GM10266 (cell line): Measurements from ENCODE around the gene PPP1R12A.
A peak's percentile ranks its signal among the peaks of the same experiment; 100 is the strongest.

Experiments
- DNase-seq: peaks from one replicate; pipeline ENCODE4 v3.0.0; 2012; ENCODE audit errors: extremely low spot score
- TF ChIP-seq, protein P1 (sequence below): IDR thresholded peaks from 2 replicates; pipeline ENCODE4 v1.5.1; 2012; ENCODE audit warnings: mild to moderate bottlenecking, low read depth; ENCODE audit not compliant: control insufficient read depth, insufficient read depth; ENCODE audit errors: missing control alignments

The PPP1R12A gene

GRCh38 chr12:79877246-79877645, 57.7 kb downstream of the PPP1R12A start:
- TF ChIP-seq, protein P1, sequence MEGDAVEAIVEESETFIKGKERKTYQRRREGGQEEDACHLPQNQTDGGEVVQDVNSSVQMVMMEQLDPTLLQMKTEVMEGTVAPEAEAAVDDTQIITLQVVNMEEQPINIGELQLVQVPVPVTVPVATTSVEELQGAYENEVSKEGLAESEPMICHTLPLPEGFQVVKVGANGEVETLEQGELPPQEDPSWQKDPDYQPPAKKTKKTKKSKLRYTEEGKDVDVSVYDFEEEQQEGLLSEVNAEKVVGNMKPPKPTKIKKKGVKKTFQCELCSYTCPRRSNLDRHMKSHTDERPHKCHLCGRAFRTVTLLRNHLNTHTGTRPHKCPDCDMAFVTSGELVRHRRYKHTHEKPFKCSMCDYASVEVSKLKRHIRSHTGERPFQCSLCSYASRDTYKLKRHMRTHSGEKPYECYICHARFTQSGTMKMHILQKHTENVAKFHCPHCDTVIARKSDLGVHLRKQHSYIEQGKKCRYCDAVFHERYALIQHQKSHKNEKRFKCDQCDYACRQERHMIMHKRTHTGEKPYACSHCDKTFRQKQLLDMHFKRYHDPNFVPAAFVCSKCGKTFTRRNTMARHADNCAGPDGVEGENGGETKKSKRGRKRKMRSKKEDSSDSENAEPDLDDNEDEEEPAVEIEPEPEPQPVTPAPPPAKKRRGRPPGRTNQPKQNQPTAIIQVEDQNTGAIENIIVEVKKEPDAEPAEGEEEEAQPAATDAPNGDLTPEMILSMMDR, result no peak
- no peak for DNase-seq

GRCh38 chr12:79874665-79875064, 60.2 kb downstream of the PPP1R12A start:
- TF ChIP-seq, protein P1, result no peak
- no peak for DNase-seq

DNA sequence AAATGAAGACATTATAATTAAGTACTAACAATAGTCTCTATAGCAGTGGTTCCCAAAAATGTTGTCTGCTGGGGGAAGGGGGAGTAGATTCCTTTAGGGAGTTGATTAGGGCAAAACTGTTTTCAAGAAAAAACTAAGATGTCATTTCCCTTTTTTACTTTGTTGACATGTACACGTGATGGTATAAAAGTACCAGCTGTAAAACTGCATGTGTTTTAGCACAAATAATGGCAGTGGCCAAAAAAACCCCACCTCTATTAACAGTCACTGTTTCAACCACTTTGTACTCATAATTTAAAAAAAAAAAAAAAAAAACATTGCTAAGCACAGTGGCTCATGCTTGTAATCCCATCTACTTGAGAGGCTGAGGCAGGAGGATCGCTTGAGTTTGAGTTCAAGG, 61.7 kb downstream of the PPP1R12A start:
- TF ChIP-seq, protein P1, result no peak
- peak; percentile 12 for DNase-seq

DNA sequence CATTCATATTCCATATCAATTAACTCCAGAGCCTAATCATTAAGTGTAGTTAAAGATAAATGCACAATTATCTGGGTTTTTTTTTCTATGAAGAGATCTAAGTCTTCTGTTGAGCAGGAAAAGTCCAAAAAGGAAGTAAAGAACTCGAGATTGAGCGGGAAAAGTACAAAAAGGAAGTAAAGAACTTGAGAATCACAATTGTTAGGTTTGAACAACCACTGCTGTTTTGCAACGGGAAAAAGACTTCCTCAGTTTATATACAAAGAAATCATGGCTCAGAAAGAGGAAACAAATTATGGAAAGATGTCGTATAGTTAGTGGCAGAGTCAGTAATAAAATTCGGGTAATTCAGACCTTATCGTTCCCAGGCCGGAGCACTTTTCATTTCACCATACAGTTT, 63.3 kb downstream of the PPP1R12A start:
- DNase-seq, result no peak
- TF ChIP-seq, protein P1, result no peak

- no peak for DNase-seq
- TF ChIP-seq, protein P1, result no peak
Measured at GRCh38 chr12:79870916-79871315, 64.0 kb downstream of the PPP1R12A start.

- DNase-seq, result no peak
- TF ChIP-seq, protein P1, result no peak
Measured at GRCh38 chr12:79859646-79860045, 75.3 kb downstream of the PPP1R12A start.

- DNase-seq, result no peak
Measured at GRCh38 chr12:79858518-79858917, 76.4 kb downstream of the PPP1R12A start.

More at GRCh38 chr12:79858518-79858917, 76.4 kb downstream of the PPP1R12A start:
- TF ChIP-seq, protein P1, result no peak
